Measurements from ENCODE around the gene AGER.
A peak's percentile ranks its signal among the peaks of the same experiment; 100 is the strongest.
"Not testable (repeated sequence)": the region's sequence is repeated elsewhere in the genome, so short reads cannot be mapped to it uniquely, and the experiment has no call there.

Gene AGER

GRCh38 chr6:32198345-32198696 is 14.3 kb upstream of the AGER start:
- no peak for DNase-seq

GRCh38 chr6:32196682-32197616 is 12.9 kb upstream of the AGER start:
- DNase-seq = no peak

GRCh38 chr6:32195902-32196681 is 12.0 kb upstream of the AGER start:
- no peak for DNase-seq

- peak; percentile 99 for DNase-seq
Observed at GRCh38 chr6:32195652-32195901, 11.5 kb upstream of the AGER start.

GRCh38 chr6:32194825-32195651 is 11.0 kb upstream of the AGER start:
- no peak for DNase-seq

- no peak for DNase-seq
Observed at GRCh38 chr6:32194388-32194787, 10.3 kb upstream of the AGER start.

GRCh38 chr6:32193096-32193495 is 9.0 kb upstream of the AGER start:
- not testable (repeated sequence) for DNase-seq

GRCh38 chr6:32192608-32193039 is 8.6 kb upstream of the AGER start, which contains the start of gene GPSM3:
Gene GPSM3 (minus strand): TSS chr6:32192643. CDS start chr6:32192513, 130 bp downstream.
- DNase-seq = no peak

GRCh38 chr6:32191696-32192607 is 7.9 kb upstream of the AGER start:
- no peak for DNase-seq

GRCh38 chr6:32190911-32191677 is 7.0 kb upstream of the AGER start:
- no peak for DNase-seq

GRCh38 chr6:32190054-32190851 is 6.2 kb upstream of the AGER start, which contains the start of gene PBX2:
Gene PBX2 (minus strand): TSS chr6:32190202. CDS start chr6:32189915, 287 bp downstream.
- peak; percentile 21 for DNase-seq

- no peak for DNase-seq
Observed at GRCh38 chr6:32189742-32190053, 5.6 kb upstream of the AGER start.

- DNase-seq = no peak
Observed at GRCh38 chr6:32189069-32189741, 5.2 kb upstream of the AGER start.

- DNase-seq = no peak
Observed at GRCh38 chr6:32188381-32189068, 4.5 kb upstream of the AGER start.

- DNase-seq = not testable (repeated sequence)
Observed at GRCh38 chr6:32187725-32188380, 3.8 kb upstream of the AGER start.

GRCh38 chr6:32187009-32187709 is 3.1 kb upstream of the AGER start:
- DNase-seq = no peak

GRCh38 chr6:32186151-32186840 is 2.2 kb upstream of the AGER start:
- DNase-seq = not testable (repeated sequence)

All from GOT3 (cell line).